GM18870 (cell line): Measurements from ENCODE around the gene RGS14.

Source experiments
- ATAC-seq: cut with Tn5 transposase; IDR thresholded peaks from one replicate; pipeline ENCODE4 v1.9.1; 2021; ENCODE audit warnings: moderate library complexity; ENCODE audit not compliant: unreplicated experiment

Gene RGS14, protein sequence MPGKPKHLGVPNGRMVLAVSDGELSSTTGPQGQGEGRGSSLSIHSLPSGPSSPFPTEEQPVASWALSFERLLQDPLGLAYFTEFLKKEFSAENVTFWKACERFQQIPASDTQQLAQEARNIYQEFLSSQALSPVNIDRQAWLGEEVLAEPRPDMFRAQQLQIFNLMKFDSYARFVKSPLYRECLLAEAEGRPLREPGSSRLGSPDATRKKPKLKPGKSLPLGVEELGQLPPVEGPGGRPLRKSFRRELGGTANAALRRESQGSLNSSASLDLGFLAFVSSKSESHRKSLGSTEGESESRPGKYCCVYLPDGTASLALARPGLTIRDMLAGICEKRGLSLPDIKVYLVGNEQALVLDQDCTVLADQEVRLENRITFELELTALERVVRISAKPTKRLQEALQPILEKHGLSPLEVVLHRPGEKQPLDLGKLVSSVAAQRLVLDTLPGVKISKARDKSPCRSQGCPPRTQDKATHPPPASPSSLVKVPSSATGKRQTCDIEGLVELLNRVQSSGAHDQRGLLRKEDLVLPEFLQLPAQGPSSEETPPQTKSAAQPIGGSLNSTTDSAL

DNA sequence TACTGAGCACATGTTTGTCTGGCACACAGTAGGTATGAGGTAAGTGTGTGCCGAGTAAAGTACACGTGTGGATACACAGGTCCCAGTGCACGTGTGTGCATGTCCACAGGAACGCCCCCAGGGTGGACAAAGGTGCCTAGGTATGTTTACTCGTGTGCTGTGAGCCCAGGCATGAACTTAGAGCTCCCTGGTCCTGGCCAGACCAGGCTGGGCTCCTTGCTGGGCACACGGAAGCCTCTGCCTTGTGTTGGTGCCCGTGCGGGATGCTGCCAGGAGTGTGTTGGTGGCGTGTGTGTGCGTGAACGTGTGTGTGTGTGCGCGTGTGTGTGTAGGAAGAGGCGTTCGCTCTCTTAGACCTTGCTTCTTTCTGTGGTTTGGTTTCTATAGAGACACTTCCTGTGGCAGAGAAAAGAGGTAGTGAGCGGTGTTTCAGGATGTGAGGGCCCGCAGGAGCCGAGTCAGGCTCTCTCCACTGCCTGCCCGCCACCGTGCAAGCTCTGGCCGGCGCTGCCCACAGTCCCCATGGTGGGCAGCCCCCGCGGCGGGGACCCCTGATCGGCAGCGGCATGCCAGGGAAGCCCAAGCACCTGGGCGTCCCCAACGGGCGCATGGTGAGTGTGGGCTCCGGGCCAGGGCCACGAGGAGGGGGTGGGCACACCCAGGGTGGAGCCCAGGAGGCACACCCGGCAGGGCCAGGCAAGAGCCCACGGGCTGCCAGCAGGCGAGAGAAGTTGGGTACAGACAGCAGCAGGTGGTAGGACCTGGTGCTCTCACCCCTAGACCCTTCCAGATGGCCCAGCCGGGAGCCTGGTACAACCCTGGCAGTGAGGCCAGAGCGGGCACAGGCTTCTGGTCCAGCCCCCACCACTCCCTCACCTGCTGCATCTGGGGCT, at the start of gene RGS14:
Gene RGS14 (plus strand): TSS at position 466 of the 893 bp plus-strand sequence. CDS start 101 bp downstream, at position 567.
- peak; percentile 87 for ATAC-seq

DNA sequence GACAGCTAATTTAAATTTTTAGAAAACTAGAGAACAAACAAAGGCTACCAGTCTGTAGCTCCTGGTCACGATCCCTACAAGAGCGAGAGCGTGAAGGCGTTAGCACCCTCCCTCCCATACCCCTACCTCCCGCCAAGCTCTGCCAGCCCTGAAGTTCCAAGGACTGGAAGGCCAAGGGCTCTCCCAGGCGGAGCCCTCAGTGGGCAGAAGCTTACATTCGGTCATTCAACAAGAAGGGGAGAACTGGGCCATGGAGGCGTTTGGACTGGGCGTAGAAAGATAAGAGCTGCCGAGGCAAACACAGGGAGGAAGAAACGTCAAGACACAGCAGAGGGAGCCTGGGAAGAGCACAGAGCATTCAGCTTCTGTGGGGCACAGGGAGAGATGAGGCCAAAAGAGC, 49.0 kb upstream of the RGS14 start:
- no peak for ATAC-seq

DNA sequence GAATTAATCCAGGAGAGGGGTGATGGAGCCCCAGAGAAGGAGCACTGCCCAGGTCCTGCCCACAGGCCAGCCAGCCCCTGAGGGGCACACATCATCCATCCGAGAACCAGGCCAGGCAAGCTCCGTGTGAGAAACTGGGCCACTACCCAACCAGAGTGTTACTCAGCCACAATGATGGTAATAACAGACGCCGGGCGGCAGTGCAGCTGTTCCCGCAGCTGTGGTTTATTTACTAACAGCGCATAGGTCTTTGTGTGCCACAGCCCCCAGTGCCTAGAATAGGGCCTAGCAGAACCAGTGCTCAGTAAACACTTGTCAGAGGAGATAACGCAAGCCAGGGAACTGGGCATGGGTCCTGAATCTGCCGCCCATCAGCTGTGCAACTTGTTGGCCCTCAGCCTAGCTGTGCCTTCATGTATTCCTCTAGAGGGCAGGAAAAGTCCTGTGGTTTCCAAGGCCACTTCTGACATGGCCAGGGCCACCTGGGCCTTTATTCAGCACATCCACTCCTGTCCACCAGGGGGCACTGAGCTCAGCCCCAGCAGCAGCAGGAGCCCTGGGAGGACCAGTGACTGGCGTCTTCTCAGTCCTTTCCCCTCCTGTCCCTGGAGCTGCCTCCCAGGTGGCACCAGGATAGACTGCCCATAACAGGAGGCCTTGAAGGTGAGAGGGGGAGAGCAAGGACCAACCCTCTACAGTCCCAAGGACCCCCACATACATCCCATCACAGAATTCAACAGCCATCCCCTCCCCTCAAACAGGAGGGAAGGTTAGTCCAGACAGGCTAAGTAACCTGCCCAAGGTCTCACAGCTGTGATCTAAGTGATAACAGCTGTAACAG, 48.2 kb upstream of the RGS14 start:
- no peak for ATAC-seq

DNA sequence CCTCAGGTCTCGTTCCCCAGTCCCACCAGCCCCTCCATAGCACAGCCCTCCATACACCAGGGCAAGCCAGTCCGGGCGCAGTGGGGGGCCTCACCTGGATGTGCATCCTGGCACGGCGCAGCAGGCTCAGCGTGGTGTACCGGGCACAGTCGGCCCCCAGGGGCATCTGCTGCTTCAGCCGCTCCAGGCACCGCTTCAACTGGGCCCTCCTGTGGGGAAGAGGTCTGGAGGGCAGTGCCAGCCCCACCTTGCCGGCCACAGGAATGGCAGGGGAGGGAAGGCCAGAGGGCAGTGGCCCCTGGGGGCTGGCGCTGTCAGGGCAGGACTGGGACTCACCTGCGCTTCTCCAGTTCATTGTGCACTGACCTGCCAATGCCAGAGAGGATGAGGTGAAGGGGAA, 47.4 kb upstream of the RGS14 start:
- no peak for ATAC-seq

DNA sequence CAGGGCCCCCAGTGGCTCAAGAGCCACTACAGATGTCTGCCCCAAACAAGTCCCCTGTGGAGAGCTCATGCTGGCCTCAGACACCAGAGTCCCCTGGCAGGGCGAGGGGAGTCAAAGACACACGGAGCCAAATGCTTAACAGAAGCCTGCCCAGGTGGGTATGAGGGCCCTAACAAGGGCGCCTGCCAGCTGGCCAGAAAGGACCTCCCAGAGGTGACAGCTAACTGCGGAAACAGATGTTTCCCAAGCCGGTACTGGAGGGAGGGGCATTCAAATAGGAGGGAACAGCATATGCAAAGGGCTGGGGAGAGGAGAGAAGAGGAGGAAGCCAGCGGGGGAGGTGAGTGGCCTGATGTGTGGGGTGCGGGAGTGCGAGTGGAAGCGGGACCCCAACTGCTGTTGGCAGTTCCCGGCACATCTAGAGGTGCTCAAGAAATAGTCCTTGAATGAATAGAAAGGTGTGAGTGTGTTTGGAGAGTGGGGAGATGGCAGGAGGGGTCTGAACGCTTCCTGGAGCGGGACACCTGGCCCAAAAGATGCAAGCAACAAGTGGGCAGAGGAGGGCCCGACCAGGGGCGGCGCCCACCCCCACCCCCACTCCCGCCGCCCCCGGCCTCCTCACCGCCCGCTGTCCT, 46.9 kb upstream of the RGS14 start:
- no peak for ATAC-seq

DNA sequence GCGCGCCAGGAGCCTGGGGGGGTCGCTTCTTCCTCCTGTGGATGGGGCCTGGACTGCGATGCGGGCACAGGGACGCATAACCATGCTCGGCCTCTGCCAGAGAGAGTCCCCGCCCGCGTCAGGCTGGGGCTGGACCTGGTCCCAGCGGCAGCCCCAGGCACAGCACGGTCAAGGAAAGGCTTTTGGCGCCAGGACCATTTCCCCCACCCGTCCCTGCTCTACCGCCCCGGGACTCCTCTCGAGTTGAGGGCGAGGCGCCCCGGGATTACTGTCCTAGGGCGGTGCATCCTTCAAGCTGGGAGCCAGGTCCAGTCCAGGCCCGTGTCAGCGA, 46.4 kb upstream of the RGS14 start:
- ATAC-seq = no peak

DNA sequence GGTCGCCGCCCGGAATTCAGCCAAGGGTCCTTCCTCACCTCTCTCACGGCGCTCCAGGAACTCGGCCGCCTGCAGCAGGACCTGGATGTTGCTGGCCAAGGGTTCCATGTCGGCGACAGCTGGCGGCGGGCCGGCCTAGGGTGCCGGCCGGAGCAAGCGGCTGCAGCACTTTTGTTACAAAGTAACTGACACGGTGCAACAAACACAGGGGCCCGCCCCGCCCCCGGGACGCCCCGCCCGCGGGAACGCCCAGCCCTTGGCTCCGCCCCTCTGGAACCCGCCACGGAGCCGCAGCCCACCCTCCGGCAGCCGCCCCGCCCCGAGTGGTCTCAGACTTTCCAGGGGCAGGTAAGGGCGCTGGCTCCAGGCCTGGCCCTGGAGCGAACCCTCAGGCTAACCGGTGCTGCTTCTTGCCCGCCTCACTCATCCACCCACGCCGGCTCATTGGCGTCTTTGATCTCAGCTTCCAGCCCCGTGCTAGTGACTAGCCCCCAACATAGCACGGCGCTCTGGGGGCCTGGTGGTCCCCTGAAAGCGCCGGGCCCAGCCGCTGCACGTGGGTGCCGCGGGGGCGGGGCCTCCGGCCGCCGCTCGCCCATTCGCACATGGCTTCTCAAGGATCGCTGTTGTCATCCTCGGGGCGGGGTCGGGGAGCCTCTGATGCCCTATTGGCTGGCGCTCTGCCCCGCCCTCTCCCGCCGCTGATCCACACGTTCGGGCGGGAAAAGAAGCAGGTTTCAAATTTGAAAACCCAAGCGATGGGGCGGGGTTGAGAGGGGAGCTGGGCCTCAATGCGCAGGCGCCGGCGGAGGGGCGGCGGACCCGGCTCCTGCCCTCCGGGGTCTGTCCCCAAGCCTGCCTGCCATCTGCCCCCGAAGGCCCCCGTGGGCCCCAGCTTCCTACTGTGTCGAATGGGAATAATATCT, 45.7 kb upstream of the RGS14 start, which contains the start of gene MXD3:
Gene MXD3 (minus strand): TSS at position 176 of the 926 bp plus-strand sequence. CDS start 68 bp downstream, at position 108.
- ATAC-seq = peak; percentile 44

DNA sequence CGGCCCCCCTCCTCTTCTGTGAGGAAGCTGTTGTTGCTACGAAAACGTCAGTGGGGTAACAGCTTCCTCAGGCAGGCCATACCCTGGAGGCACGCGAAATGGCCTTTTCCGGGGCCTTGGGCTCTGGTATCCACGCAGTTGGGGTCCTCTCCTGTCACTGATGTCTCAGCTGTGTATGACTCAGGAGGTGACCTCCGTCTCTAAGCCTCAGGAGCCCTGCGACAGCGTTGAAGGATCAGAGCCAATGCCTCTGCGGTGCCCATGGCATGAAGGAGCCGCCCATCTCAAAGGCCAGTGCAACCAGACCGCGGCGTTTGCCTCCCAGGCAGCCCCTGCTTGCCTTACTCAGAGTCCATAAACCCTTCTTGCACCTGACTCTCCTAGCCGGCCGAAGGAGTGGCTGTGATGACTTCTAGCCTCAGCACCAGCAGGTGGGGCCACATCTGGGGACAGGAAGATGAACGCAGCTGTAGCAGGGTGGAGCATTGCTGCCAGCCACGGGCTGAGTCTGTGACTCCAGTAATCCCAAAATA, 45.0 kb upstream of the RGS14 start:
- peak; percentile 20 for ATAC-seq

DNA sequence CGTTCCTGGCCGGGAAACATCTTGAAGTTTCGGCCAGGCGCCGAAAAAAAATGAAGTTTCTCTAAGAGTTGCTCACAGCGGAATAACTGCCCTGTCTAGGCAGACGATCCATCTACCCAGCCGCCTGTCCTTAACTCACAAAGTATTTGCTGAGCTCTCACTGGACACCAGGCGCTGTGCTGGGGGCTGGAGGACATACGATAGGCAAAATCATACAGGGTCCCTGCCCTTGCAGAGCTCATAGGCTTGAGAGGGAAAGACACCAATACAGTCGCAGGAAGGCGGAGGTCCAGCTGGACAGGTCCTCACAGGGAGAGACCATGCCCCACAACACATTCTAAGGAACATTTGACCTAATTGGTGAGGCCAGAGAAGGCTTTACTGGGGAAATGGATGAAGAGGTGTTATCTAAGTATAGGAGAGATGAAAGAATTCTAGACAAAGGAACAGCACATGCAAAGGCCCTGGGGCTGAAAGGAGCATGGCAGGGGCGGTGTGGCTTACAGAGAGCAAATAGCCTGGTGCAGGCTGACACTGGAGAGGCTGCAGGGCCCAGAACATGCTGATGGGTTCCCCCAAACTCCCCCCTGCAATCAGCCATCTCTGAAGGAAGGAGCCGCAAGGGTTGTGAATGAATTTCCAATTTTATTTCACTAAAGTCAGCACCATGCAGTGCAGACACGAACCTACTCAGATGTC, 44.0 kb upstream of the RGS14 start:
- ATAC-seq = no peak

DNA sequence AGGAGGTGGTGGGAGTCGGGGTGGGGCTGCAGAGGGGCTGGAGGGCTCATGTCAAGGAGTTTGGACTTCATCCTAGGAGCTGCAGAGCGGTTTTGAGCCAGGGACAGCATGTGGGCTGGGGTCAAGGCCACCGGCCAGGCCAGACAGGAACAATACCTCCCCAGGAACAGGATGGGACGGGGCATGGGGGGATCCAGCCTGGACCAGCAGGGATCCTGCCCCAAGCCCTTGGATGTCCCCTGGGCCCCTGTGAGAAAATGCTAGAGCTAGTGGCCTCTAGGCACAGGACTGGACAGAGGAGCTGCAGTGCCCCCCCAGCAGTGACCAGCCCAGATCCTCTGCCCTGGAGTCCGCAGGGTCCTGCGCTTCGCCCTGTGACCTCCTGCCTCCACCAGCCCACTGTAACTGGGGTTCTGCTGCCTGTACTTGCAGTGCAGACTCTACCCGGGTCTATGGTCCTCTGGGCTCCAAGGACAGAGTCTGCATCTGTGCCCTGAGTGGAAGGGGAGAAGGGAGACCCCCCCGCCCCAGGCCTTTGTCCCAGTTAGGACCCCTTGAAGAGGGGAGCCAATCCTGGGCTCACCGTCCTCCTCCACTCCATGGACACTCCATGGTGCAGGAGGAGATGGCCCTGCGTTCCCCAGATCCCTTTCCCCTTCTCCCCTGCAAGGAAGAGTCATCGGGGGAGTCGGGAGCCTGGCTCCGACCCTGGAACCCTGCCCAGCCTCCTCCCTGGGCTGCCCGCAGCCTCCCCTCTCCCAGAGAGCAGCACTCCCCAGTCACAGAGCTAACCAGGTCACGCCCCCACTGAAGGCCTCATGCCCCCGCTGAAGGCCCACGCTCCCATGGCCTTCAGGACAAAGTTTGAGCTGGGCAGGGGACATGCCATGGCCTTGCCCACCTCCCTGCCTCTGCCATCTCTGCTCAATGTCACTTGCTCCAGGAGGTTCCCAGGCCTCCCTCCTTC, 43.1 kb upstream of the RGS14 start:
- no peak for ATAC-seq

DNA sequence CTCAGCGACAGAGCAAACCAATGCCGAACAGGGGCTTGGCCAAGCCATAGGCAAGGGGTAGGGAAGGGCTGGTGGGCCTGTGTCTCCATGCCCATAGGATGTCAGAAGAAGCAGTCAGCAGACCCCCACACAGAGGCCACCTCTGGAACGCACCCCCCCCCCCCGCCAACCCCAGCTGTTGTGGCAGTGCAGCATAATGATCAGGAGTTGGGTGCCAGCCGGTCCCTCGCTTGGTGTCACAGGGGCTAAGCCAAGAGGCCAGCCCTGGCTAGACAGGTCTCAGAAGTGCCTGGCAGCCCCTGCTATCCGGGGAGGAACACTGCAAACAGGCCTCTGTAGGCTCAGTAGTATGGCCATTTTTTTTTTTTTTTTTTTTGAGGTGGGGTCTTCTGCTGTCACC, 42.3 kb upstream of the RGS14 start:
- ATAC-seq = no peak

DNA sequence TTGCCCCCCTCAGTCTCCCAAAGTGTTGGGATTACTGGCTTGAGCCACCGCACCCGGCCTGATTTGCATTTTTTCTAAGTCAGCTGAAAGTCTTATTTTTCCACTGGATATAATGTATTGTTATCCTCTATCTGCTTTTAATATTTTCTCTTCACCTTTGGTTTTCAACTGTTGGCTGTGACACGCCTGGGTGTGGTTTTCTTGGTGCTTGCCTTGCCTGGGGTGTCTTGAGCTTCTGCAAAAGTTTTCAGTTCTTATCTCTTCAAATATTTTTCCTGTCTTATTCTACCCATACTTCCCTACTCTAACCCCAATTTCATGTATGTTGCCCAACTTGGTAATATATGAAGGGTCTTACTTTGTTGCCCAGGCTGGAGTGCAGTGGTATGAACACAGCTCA, 41.7 kb upstream of the RGS14 start:
- no peak for ATAC-seq

DNA sequence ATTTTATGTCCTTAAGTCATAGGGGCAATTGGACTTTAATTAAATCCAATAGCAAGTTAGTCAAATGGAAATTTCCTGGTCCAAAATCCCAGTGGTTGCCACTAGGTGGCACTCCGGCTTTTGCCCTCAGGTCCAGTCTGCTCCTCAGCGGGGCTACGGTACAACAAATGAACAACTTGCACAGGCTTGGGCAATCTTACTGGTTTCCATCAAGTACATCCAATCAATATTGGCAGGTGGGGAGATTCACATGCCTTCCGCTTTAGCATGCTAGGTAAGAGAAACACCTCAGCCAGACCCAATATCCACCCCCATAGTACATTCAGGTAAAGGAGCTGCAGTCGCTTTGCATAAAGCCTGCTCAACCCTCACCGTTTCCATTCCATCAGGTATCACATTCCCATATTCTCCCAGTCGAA, 39.8 kb upstream of the RGS14 start:
- ATAC-seq = no peak

DNA sequence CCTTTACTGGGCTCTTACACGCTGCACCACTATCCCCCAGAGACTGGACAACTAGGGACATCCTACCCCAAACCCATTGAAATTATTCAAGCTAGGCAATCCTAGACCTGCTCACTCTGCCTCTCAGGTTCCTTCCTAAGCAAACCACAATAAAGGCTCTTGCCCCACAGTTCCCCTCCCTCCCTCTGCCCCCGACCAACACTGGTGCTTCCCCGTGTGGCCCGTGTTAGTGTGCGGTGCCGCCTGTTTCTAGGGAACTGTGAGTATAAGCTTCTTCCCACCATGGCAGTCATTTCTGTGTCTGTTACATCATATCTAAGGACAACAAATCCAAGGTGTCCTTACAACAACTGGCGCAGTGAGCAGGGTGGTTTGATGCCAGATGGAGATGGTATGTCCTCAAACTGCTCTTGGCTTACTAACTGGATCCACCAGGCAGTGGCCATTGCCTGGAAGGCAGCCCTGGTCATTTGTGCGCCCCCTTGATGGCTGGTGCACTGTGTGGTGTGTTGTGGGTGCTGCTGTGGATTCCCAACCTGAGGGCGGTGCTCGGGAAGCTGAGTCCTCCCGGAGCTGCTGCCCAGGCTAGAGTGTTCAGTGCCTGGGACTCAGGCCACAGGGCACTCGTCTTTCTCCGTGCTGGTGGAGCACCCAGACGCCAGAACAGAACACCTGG, 37.7 kb upstream of the RGS14 start:
- ATAC-seq = no peak

DNA sequence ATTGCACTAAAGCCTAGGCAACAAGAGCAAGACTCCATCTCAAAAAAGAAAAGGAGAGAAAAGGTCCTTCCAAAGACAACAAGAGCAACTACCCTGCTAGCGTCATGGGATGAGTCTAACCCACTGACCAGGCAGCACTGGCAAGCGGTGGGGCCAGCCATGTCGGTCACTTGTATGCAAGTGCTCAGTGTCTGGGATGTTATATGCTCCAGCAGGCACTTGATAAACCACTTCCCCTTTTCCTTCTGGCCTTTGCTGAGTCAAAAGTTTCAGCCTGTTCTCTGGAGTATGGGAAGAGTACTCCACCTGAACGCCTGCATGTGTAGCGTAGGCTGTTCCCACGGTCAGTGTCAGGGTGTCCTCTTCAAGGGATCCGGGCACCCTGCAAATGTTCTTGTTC, 36.8 kb upstream of the RGS14 start:
- no peak for ATAC-seq

DNA sequence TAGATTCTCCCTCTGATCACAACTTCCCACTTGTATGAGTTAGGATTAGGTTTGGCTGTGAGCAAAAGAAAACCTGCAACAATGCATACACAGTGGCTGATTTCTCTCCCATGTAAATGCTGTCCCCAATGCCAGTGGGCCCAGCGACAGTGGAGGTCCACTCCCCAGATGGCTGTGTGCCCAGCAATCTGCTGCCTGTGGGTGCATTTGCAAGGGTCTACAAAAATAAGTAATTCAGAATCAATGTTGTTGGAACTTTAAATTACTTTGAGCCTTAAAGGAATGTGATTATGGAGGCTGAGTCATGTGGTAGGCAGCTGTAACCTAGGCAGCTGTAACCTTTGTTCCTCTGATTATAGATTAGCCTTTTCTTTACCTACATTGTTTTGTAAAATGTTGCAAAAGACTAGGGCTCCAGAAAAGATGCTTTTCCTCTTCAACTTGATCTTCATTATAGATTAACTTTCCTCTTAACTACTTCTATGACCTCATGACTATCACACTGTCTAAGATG, 31.8 kb upstream of the RGS14 start:
- no peak for ATAC-seq
